ENCODE data around the gene HMGCS1. TPM values are rescaled to one million over a fixed set of nuclear protein-coding genes. Genes with fewer than 3 reads are reported as not detected.
A peak's percentile ranks its signal among the peaks of the same experiment; 100 is the strongest.
"Not testable (repeated sequence)": the region's sequence is repeated elsewhere in the genome, so short reads cannot be mapped to it uniquely, and the experiment has no call there.

Gene HMGCS1
- total RNA-seq, 2 experiments from 2014 or later = 91.4 to 121 TPM

GRCh38 chr5:43332401-43332800, 19.2 kb upstream of the HMGCS1 start:
- CTCF ChIA-PET = no interaction called here
- Mint-ChIP-seq H3K27me3 (peaks cover 3% of the 10 kb centered on the region), H3K36me3 (peaks cover 7% of the 10 kb centered on the region), H3K9me3 (ENCODE audit: low read depth) (peaks cover 18% of the 10 kb centered on the region), H3K27ac (no peak overlapping the region), H3K4me1 (peaks cover 6% of the 10 kb centered on the region), H3K4me3 (no peak overlapping the region)
- DNase-seq = no peak
- ATAC-seq = no peak

DNA sequence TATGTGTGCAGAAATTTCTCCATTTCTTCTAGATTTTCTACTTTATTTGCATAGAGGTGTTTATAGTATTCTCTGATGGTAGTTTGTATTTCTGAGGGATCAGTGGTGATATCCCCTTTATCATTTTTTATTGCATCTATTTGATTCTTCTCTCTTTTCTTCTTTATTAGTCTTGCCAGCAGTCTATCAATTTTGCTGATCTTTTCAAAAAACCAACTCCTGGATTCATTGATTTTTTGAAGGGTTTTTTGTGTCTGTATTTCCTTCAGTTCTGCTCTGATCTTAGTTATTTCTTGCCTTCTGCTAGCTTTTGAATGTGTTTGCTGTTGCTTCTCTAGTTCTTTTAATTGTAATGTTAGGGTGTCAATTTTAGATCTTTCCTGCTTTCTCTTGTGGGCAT, 12.4 kb upstream of the HMGCS1 start:
- H3K4me3 Mint-ChIP-seq; H3K36me3 Mint-ChIP-seq; H3K4me1 Mint-ChIP-seq; CTCF ChIA-PET; H3K27me3 Mint-ChIP-seq; DNase-seq; H3K9me3 Mint-ChIP-seq (ENCODE audit: low read depth); H3K27ac Mint-ChIP-seq; ATAC-seq: not testable (repeated sequence)

- H3K4me1 Mint-ChIP-seq; H3K27me3 Mint-ChIP-seq; H3K27ac Mint-ChIP-seq; H3K36me3 Mint-ChIP-seq; DNase-seq; H3K4me3 Mint-ChIP-seq; ATAC-seq; CTCF ChIA-PET; H3K9me3 Mint-ChIP-seq (ENCODE audit: low read depth): not testable (repeated sequence)
Observed at GRCh38 chr5:43323488-43323887, 10.3 kb upstream of the HMGCS1 start.

GRCh38 chr5:43320846-43321245, 7.6 kb upstream of the HMGCS1 start:
- H3K4me1 Mint-ChIP-seq = peaks cover 2% of the 10 kb centered on the region
- H3K9me3 Mint-ChIP-seq (ENCODE audit: low read depth) = peaks cover 6% of the 10 kb centered on the region
- H3K36me3 Mint-ChIP-seq = peaks cover 3% of the 10 kb centered on the region
- H3K27me3 Mint-ChIP-seq = no peaks in the 10 kb centered on the region
- no peak for DNase-seq
- H3K27ac Mint-ChIP-seq = no peak overlapping the region
- CTCF ChIA-PET = interaction anchor here (1.3 kb wide), 1 partner anchor 69 kb away, joined by 3 read pairs; no protein-coding TSS in a partner anchor
- ATAC-seq = no peak
- H3K4me3 Mint-ChIP-seq = no peak overlapping the region

GRCh38 chr5:43316421-43316820, 3.2 kb upstream of the HMGCS1 start:
- H3K4me3 Mint-ChIP-seq = no peak overlapping the region
- H3K36me3 Mint-ChIP-seq = peaks cover 22% of the 10 kb centered on the region
- DNase-seq (no peak), ATAC-seq (no peak)
- H3K4me1 Mint-ChIP-seq = peaks cover 38% of the 10 kb centered on the region
- CTCF ChIA-PET = interaction anchor here (0.8 kb wide), 1 partner anchor 73 kb away, joined by 3 read pairs; no protein-coding TSS in a partner anchor
- H3K27ac Mint-ChIP-seq = no peak overlapping the region
- peaks cover 2% of the 10 kb centered on the region for H3K9me3 Mint-ChIP-seq (ENCODE audit: low read depth)
- no peaks in the 10 kb centered on the region for H3K27me3 Mint-ChIP-seq

DNA sequence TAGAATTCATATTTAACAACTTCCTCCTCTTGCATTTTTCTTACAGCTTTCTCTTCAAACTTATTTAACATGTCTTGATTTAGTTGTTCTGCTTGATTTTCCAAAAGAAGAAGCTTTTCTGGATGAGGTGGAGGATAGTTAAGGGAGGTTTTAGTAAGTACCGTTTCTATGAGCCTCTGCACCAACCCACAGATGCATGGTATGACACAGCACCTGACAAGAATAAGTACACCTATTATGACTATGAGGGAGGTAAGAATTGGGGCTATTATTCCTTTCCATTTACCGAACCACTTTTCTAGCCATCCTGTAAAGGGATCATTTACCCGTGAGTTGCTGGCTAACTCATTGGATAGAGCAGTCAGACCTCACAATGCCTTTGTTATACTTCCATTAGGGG, 2.5 kb upstream of the HMGCS1 start:
- H3K4me3 Mint-ChIP-seq = no peak overlapping the region
- peaks cover 27% of the 10 kb centered on the region for H3K36me3 Mint-ChIP-seq
- no peaks in the 10 kb centered on the region for H3K27me3 Mint-ChIP-seq
- peaks cover 44% of the 10 kb centered on the region for H3K4me1 Mint-ChIP-seq
- peaks cover 2% of the 10 kb centered on the region for H3K9me3 Mint-ChIP-seq (ENCODE audit: low read depth)
- no peak for DNase-seq
- H3K27ac Mint-ChIP-seq = peak overlapping the region; percentile 96
- no peak for ATAC-seq
- CTCF ChIA-PET = interaction anchor here (0.7 kb wide), 1 partner anchor 74 kb away, joined by 4 read pairs; no protein-coding TSS in a partner anchor

GRCh38 chr5:43315263-43315662, 2.1 kb upstream of the HMGCS1 start:
- ATAC-seq = no peak
- Mint-ChIP-seq H3K9me3 (ENCODE audit: low read depth) (peaks cover 2% of the 10 kb centered on the region), H3K27ac (peak overlapping the region; percentile 96), H3K4me3 (no peak overlapping the region), H3K4me1 (peaks cover 46% of the 10 kb centered on the region), H3K36me3 (peaks cover 28% of the 10 kb centered on the region), H3K27me3 (no peaks in the 10 kb centered on the region)
- CTCF ChIA-PET = interaction anchor here (0.7 kb wide), 1 partner anchor 74 kb away, joined by 4 read pairs; no protein-coding TSS in a partner anchor
- DNase-seq = peak; percentile 43

DNA sequence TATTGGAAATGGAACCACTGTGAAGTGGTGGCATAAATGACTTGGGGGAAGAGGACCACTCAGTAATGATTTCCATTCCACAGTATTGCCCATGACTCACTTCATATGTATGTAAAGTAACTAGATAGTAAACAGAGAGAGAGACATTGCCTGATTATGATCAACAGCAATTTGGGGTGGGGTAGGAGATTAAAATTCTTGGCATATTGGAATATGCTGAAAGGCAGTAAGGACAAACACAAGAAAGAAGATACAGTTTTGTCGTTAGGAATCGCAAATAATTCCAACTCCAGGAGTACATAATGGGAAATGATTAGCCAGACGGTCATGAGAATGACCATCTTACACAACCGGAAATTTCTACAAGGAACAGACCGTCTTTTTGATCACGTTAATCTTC, 1.5 kb upstream of the HMGCS1 start:
- Mint-ChIP-seq H3K4me1 (peaks cover 52% of the 10 kb centered on the region), H3K36me3 (peaks cover 30% of the 10 kb centered on the region), H3K27ac (peak overlapping the region; percentile 96), H3K27me3 (no peaks in the 10 kb centered on the region), H3K9me3 (ENCODE audit: low read depth) (peaks cover 2% of the 10 kb centered on the region), H3K4me3 (no peak overlapping the region)
- CTCF ChIA-PET = interaction anchor here (0.7 to 2.9 kb wide), 4 partner anchors 75 to 365 kb away, joined by 4 to 16 read pairs (median 5); no protein-coding TSS in a partner anchor
- no peak for DNase-seq
- ATAC-seq = no peak

GRCh38 chr5:43313854-43314457, 744 bp upstream of the HMGCS1 start:
- CTCF ChIA-PET = interaction anchor here (0.9 to 2.9 kb wide), 10 partner anchors 10 to 364 kb away, joined by 3 to 16 read pairs (median 5); partner anchors contain the start of gene TMEM267
- Mint-ChIP-seq H3K36me3 (peaks cover 35% of the 10 kb centered on the region), H3K4me3 (peak overlapping the region; percentile 99)

DNA sequence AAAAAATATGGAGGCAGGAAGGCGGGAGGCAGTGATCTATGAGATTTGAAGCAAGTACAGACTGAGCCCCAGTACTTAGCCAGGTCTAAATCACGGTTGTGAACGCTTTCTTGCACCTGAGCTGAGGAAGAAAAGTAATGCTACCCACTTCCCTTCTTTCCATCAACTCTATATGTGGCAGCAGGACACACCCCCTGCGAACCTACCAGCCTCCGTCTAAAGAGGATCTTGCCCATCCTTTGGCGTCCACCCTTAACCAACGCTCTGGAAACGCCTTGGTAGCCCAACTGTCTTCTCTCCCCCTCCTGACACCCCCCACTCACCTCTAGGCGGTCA, 545 bp downstream of the HMGCS1 start:
- ATAC-seq (peak; percentile 3), DNase-seq (no peak)
- Mint-ChIP-seq H3K9me3 (ENCODE audit: low read depth) (peaks cover 2% of the 10 kb centered on the region), H3K27me3 (no peaks in the 10 kb centered on the region), H3K27ac (peak overlapping the region; percentile 96), H3K4me1 (peaks cover 68% of the 10 kb centered on the region), H3K36me3 (peaks cover 35% of the 10 kb centered on the region), H3K4me3 (peak overlapping the region; percentile 99)
- CTCF ChIA-PET = interaction anchor here (0.6 to 2.9 kb wide), 14 partner anchors 9 to 271 kb away, joined by 3 to 16 read pairs (median 4); partner anchors contain the start of gene TMEM267

More at GRCh38 chr5:43313854-43314457, 744 bp upstream of the HMGCS1 start:
- no peak for ATAC-seq
- DNase-seq = no peak
- peaks cover 59% of the 10 kb centered on the region for H3K4me1 Mint-ChIP-seq
- H3K9me3 Mint-ChIP-seq (ENCODE audit: low read depth) = peaks cover 2% of the 10 kb centered on the region
- no peaks in the 10 kb centered on the region for H3K27me3 Mint-ChIP-seq
- peak overlapping the region; percentile 96 for H3K27ac Mint-ChIP-seq

GRCh38 chr5:43312076-43312661, 1.0 kb downstream of the HMGCS1 start:
- peaks cover 71% of the 10 kb centered on the region for H3K4me1 Mint-ChIP-seq
- peak overlapping the region; percentile 99 for H3K4me3 Mint-ChIP-seq
- no peaks in the 10 kb centered on the region for H3K9me3 Mint-ChIP-seq (ENCODE audit: low read depth)
- no peak for DNase-seq
- H3K27ac Mint-ChIP-seq = peak overlapping the region; percentile 96
- H3K27me3 Mint-ChIP-seq = no peaks in the 10 kb centered on the region
- no peak for ATAC-seq
- H3K36me3 Mint-ChIP-seq = peaks cover 36% of the 10 kb centered on the region
- CTCF ChIA-PET = interaction anchor here (0.7 to 2.9 kb wide), 10 partner anchors 8 to 271 kb away, joined by 3 to 16 read pairs (median 4); partner anchors contain the start of gene TMEM267

DNA sequence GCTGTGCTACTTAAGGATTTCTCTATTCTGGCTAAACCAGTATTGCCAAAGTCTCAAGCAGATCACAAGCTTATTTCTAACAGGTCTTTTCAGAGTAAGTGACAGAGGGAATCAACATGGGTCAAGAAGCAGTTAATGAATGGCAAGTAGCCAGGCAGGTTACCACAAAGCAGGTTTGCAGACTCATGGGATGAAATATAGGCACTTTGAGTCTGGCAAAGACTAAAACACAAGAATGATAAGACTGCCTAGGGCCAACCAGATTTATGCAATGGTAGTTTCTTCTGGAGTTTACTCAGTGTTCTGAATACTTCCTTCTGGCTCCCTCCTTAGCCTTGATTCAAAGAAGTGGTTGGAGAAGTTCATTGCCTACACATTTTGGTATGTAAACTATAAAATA, 3.6 kb downstream of the HMGCS1 start:
- peak overlapping the region; percentile 32 for H3K4me3 Mint-ChIP-seq
- peaks cover 36% of the 10 kb centered on the region for H3K36me3 Mint-ChIP-seq
- peak overlapping the region; percentile 15 for H3K27ac Mint-ChIP-seq
- DNase-seq (no peak), ATAC-seq (no peak)
- H3K27me3 Mint-ChIP-seq = no peaks in the 10 kb centered on the region
- CTCF ChIA-PET = interaction anchor here (1.4 kb wide), 1 partner anchor 10 kb away, joined by 3 read pairs; no protein-coding TSS in a partner anchor
- H3K4me1 Mint-ChIP-seq = peaks cover 73% of the 10 kb centered on the region
- no peaks in the 10 kb centered on the region for H3K9me3 Mint-ChIP-seq (ENCODE audit: low read depth)

DNA sequence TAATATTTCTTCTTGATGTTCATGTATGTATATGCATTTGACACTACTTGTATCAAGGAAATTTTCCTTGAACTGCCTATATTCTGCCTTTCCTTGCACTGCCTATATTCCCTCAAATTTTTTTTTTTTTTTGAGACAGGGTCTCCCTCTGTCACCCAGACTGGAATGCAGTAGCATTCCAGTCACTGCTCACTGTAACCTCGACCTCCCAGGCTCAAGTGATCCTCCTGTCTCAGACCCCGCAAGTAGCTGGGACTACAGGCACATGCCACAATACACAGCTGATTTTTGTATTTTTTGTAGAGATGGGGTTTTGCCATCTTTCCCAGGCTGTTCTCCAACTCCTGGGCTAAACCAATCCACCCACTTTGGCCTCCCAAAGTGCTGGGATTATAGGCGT, 4.1 kb downstream of the HMGCS1 start:
- H3K27ac Mint-ChIP-seq = no peak overlapping the region

More for the DNA sequence above, 4.1 kb downstream of the HMGCS1 start:
- CTCF ChIA-PET = interaction anchor here (1.4 kb wide), 1 partner anchor 9 kb away, joined by 3 read pairs; no protein-coding TSS in a partner anchor
- DNase-seq = no peak
- H3K36me3 Mint-ChIP-seq = peaks cover 36% of the 10 kb centered on the region
- no peak overlapping the region for H3K4me3 Mint-ChIP-seq
- no peaks in the 10 kb centered on the region for H3K27me3 Mint-ChIP-seq
- H3K4me1 Mint-ChIP-seq = peaks cover 72% of the 10 kb centered on the region
- no peaks in the 10 kb centered on the region for H3K9me3 Mint-ChIP-seq (ENCODE audit: low read depth)
- ATAC-seq = no peak

All from activated CD8-positive, alpha-beta memory T cell treated with anti-CD3 and anti-CD28 coated beads, Interleukin-2, amount 10 ng/mL, durations not matched to agents 7 days and 5 days (primary cell).